Right cardiac atrium (tissue), 5 donors: ENCODE measurements around the gene ABCG1. TPM values are rescaled to one million over a fixed set of nuclear protein-coding genes. Genes with fewer than 3 reads are reported as not detected.

Source experiments
- ATAC-seq, 2 donors: fragments of 200-7000 bp; cut with Tn5 transposase; one replicate each; pipeline versions ENCODE4 v1.8.0 to v1.9.1; 2020; ENCODE audit warnings: moderate library complexity in 2 of 2, mild to moderate bottlenecking in 1 of 2
- DNase-seq, 3 donors: peaks; one replicate each; pipeline ENCODE4 v3.0.0-alpha.2; 2020
- H3K27ac ChIP-seq: one replicate; pipeline ENCODE4 v1.5.1; 2013; ENCODE audit warnings: mild to moderate bottlenecking, low read length, control low read depth, moderate library complexity
- H3K27me3 ChIP-seq: one replicate; pipeline ENCODE4 v1.6.1; 2013; ENCODE audit not compliant: control insufficient read depth, insufficient read depth
- H3K4me1 ChIP-seq: one replicate; pipeline ENCODE4 v1.6.1; 2013; ENCODE audit warnings: low read length; ENCODE audit not compliant: control insufficient read depth, insufficient read depth
- H3K4me3 ChIP-seq: one replicate; pipeline ENCODE4 v1.5.1; 2013; ENCODE audit warnings: low read length, control low read depth
- H3K9me3 ChIP-seq: one replicate; pipeline ENCODE4 v1.6.1; 2013; ENCODE audit warnings: low read length; ENCODE audit not compliant: control insufficient read depth
- WGBS: extraction: QIAGEN DNeasy Blood & Tissue Kit; methylation state at CpG from one replicate; pipeline ENCODE4 v1.1.7; 2013; 5-methylcytosine and 5-hydroxymethylcytosine counted together
- intact Hi-C, 4 donors: fragments of 100-400 bp; cut with DNase I; formaldehyde crosslinking; loops; one replicate each; pipeline versions ENCODE4 v1.11.0 to v1.14.0; 2022 to 2023
- polyA plus RNA-seq: library from polyadenylated mRNA; stranded (reverse); fragments of 200-250 nt; gene quantifications from one replicate; pipeline ENCODE4 v1.2.3, GENCODE V29; 2013
- total RNA-seq, 4 donors: library from RNA; stranded (reverse); fragmentation: NEBNext Ultra II Directional; extraction: Animal tissue kit (Norgen Biotek cat#: 25700); gene quantifications; one replicate each; pipeline ENCODE4 v1.2.1, GENCODE V29; 2021
- donor health status: healthy with polysubstance abuse.
- donor health status: DM: no; HTN: yes; CAD: no.
- donor health status: DM: no; HTN: no; CAD: no.
- donor health status: DM: no; HTN: yes; CAD: no; lungs with severe emphysema.
- donor health status: DM: yes; HTN: yes; CAD: no.

The ABCG1 gene
- total and polyA plus RNA-seq, 5 donors: 3.6 to 11.5 (median 5.7) TPM

- 71% methylated on average over 21 of the region's 21 CpGs for WGBS
- Histone ChIP-seq H3K9me3 (no peaks in the 10 kb centered on the region), H3K4me1 (peaks cover 6% of the 10 kb centered on the region), H3K27ac (no peak overlapping the region), H3K27me3 (no peaks in the 10 kb centered on the region), H3K4me3 (no peak overlapping the region)
- ATAC-seq (peak; percentile 41 to 47), DNase-seq (peak in 1 of 3 donors; percentile 66)
- intact Hi-C loops: no loop called here
Observed at GRCh38 chr21:42311816-42312625, 93.1 kb downstream of the ABCG1 start.

- intact Hi-C loops: no loop called here
- no peak for DNase-seq
Observed at GRCh38 chr21:42312626-42313104, 93.7 kb downstream of the ABCG1 start.

GRCh38 chr21:42313501-42313969 is 94.6 kb downstream of the ABCG1 start:
- intact Hi-C loops: no loop called here
- 15% methylated on average over 13 of the region's 13 CpGs for WGBS
- no peak overlapping the region for H3K4me3 ChIP-seq
- peaks cover 6% of the 10 kb centered on the region for H3K4me1 ChIP-seq
- DNase-seq: peak in 2 of 3 donors; percentile 66 to 68
- H3K27ac ChIP-seq: no peak overlapping the region
- ATAC-seq: no peak
- no peaks in the 10 kb centered on the region for H3K9me3 ChIP-seq
- no peaks in the 10 kb centered on the region for H3K27me3 ChIP-seq

More at GRCh38 chr21:42312626-42313104, 93.7 kb downstream of the ABCG1 start:
- 78% methylated on average over 16 of the region's 16 CpGs for WGBS
- H3K9me3 ChIP-seq: no peaks in the 10 kb centered on the region
- no peak for ATAC-seq
- no peaks in the 10 kb centered on the region for H3K27me3 ChIP-seq
- H3K4me1 ChIP-seq: peaks cover 6% of the 10 kb centered on the region
- no peak overlapping the region for H3K4me3 ChIP-seq
- H3K27ac ChIP-seq: no peak overlapping the region

GRCh38 chr21:42314616-42315295 is 95.8 kb downstream of the ABCG1 start:
- 90% methylated on average over 6 of the region's 6 CpGs for WGBS
- ATAC-seq (no peak), DNase-seq (no peak)
- Histone ChIP-seq H3K9me3 (no peaks in the 10 kb centered on the region), H3K4me1 (peaks cover 6% of the 10 kb centered on the region), H3K27ac (no peak overlapping the region), H3K4me3 (no peak overlapping the region), H3K27me3 (no peaks in the 10 kb centered on the region)
- intact Hi-C loops: no loop called here

- peaks cover 6% of the 10 kb centered on the region for H3K4me1 ChIP-seq
- 65% methylated on average over 15 of the region's 15 CpGs for WGBS
- no peak within 1 kb of the TSS for H3K4me3 ChIP-seq
- H3K9me3 ChIP-seq: no peaks in the 10 kb centered on the region
- no peaks in the 10 kb centered on the region for H3K27me3 ChIP-seq
- DNase-seq (no peak), ATAC-seq (peak; percentile 38 to 84)
- H3K27ac ChIP-seq: no peak within 1 kb of the TSS
- intact Hi-C loops: no loop called here
Observed at GRCh38 chr21:42315296-42315891, 96.5 kb downstream of the ABCG1 start, which contains the start of gene TFF3. TFF3 (minus strand) TSS chr21:42315409; CDS start chr21:42315374, 35 bp downstream.

GRCh38 chr21:42316891-42317290 is 98.0 kb downstream of the ABCG1 start:
- no peaks in the 10 kb centered on the region for H3K9me3 ChIP-seq
- DNase-seq (no peak), ATAC-seq (no peak)
- no peak overlapping the region for H3K27ac ChIP-seq
- WGBS: 90% methylated on average over 16 of the region's 16 CpGs
- no peaks in the 10 kb centered on the region for H3K27me3 ChIP-seq
- intact Hi-C loops: no loop called here
- no peak overlapping the region for H3K4me3 ChIP-seq
- peaks cover 6% of the 10 kb centered on the region for H3K4me1 ChIP-seq

GRCh38 chr21:42317341-42317741 is 98.4 kb downstream of the ABCG1 start:
- 87% methylated on average over 8 of the region's 8 CpGs for WGBS
- no peak for DNase-seq
- H3K9me3 ChIP-seq: no peaks in the 10 kb centered on the region
- ATAC-seq: no peak
- intact Hi-C loops: no loop called here
- no peak overlapping the region for H3K27ac ChIP-seq
- no peaks in the 10 kb centered on the region for H3K27me3 ChIP-seq
- peaks cover 6% of the 10 kb centered on the region for H3K4me1 ChIP-seq
- no peak overlapping the region for H3K4me3 ChIP-seq

GRCh38 chr21:42317826-42318746 is 99.1 kb downstream of the ABCG1 start:
- Histone ChIP-seq H3K9me3 (no peaks in the 10 kb centered on the region), H3K4me1 (peaks cover 4% of the 10 kb centered on the region), H3K27ac (no peak overlapping the region), H3K27me3 (no peaks in the 10 kb centered on the region), H3K4me3 (no peak overlapping the region)
- ATAC-seq: no peak
- 86% methylated on average over 20 of the region's 20 CpGs for WGBS
- intact Hi-C loops: no loop called here
- DNase-seq: no peak

GRCh38 chr21:42319376-42319775 is 100.4 kb downstream of the ABCG1 start:
- Histone ChIP-seq H3K9me3 (no peaks in the 10 kb centered on the region), H3K27ac (no peak overlapping the region), H3K4me1 (no peaks in the 10 kb centered on the region), H3K4me3 (no peak overlapping the region), H3K27me3 (no peaks in the 10 kb centered on the region)
- ATAC-seq: no peak
- intact Hi-C loops: no loop called here
- DNase-seq: no peak
- 51% methylated on average over 10 of the region's 10 CpGs for WGBS

- Histone ChIP-seq H3K27ac (no peak overlapping the region), H3K27me3 (no peaks in the 10 kb centered on the region), H3K4me1 (no peaks in the 10 kb centered on the region), H3K4me3 (no peak overlapping the region), H3K9me3 (no peaks in the 10 kb centered on the region)
- 66% methylated on average over 17 of the region's 17 CpGs for WGBS
- no peak for DNase-seq
- intact Hi-C loops: no loop called here
- ATAC-seq: no peak
Observed at GRCh38 chr21:42319851-42320572, 101.1 kb downstream of the ABCG1 start.
